Measurements from ENCODE around the gene TOX2. TPM values are rescaled to one million over a fixed set of nuclear protein-coding genes. Genes with fewer than 3 reads are reported as not detected.

Gene TOX2
- total RNA-seq, 1 donor from 2014 or later = 24.3 TPM

DNA sequence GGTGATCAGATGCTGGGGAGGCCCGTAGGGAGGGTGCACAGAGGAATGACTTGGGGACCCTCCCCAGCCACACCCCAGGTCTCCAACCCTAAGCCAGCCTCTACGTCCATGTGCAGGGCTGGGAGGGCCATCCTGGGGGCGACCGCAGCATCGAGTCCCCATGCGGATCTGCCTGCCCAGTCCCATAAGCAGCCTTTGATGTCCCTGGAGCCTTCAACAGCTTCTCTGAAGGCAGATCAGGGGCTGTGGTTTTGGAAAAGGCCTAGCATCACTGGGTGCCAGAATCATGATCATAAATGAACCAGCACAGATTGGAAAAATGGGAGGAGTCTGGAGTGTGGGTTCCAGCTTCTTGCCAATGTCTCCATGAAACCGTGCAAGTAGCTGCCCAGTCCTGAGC, 22.9 kb downstream of the TOX2 start:
- DNase-seq (no peak), ATAC-seq (no peak)
- no peaks in the 10 kb centered on the region for H3K36me3 ChIP-seq
- no peaks in the 10 kb centered on the region for H3K9me3 ChIP-seq
- no peaks in the 10 kb centered on the region for H3K27me3 ChIP-seq
- intact Hi-C loops (cut with DNase I) = no loop called here
- peaks cover 60% of the 10 kb centered on the region for H3K4me1 ChIP-seq
- H3K4me3 ChIP-seq = no peak overlapping the region
- TF ChIP-seq, protein P1, sequence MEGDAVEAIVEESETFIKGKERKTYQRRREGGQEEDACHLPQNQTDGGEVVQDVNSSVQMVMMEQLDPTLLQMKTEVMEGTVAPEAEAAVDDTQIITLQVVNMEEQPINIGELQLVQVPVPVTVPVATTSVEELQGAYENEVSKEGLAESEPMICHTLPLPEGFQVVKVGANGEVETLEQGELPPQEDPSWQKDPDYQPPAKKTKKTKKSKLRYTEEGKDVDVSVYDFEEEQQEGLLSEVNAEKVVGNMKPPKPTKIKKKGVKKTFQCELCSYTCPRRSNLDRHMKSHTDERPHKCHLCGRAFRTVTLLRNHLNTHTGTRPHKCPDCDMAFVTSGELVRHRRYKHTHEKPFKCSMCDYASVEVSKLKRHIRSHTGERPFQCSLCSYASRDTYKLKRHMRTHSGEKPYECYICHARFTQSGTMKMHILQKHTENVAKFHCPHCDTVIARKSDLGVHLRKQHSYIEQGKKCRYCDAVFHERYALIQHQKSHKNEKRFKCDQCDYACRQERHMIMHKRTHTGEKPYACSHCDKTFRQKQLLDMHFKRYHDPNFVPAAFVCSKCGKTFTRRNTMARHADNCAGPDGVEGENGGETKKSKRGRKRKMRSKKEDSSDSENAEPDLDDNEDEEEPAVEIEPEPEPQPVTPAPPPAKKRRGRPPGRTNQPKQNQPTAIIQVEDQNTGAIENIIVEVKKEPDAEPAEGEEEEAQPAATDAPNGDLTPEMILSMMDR (IDR thresholded peaks at IDR 0.05) = no peak
- no peak overlapping the region for H3K27ac ChIP-seq

DNA sequence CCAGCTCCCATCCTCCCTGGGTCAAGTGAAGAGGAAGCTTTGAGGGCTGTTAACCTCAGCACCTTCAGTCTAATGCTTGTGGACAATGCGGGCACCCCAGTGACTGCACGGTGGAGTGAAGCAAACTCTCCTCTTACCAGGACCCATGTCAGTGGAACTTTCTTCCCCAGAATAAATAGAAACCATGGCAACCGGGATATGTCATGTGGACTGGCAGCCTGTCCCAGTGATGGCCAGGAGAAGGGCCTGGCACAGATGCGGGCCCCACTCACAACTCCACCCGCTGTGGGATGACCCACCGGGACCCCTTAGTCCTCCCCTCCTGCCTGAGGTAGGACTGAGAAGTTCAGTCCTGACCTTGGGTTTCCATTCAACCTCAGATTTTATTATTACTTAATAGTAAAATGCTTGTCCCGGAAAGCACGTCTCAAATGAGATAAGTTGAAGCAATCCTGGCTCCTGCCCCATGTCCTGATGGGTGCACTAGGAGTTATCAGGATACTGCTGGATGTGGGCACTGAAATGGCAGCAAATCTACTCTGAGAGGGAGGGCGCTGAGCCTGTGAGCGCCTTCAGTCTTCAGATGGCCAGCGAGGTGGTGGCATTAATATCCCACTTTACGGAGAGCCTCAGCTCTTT, 23.5 kb downstream of the TOX2 start:
- H3K4me1 ChIP-seq = peaks cover 65% of the 10 kb centered on the region
- TF ChIP-seq, protein P1 (IDR thresholded peaks at IDR 0.05) = no peak

DNA sequence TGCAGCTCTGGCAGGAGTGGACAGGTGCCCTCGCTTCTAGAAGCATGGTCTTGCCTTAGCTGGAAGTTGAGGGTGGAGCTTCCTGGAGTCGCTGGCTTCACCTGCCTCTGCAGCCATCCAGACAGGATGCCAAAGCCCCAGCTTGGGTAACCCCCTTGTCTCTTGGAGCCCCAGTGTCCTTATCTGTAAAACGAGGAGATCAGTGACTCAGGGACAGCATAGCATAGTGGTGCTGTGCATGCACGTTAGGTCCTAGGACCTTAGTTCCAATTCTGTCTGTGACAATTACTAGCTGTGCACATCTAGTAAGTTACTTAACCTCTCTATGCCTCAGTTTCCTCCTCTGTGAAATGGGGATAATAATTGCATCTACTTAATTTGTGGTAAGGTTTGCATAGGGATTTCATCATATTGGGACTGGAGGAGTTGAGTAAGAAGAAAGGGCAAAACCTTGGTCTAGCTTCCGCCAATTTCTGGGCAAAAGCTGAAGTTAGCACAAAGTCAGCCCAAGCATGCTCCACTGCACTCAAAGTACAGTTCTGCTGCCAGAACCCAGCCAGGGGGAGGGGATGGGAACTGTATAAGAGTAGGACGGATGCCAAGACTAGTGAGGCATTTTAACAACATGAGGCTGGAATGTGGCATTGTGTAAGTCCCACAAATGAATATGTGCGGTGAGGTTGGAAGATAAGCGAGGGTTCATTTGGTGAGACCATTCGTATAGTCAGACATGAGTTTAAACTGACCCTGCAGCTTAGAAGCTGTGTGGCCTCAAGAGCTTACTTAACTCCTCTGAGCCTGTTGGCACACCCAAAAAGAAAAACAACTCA, 24.5 kb downstream of the TOX2 start:
- peak; percentile 81 for ATAC-seq
- TF ChIP-seq, protein P1 (IDR thresholded peaks at IDR 0.05) = no peak
- no peaks in the 10 kb centered on the region for H3K36me3 ChIP-seq
- no peak overlapping the region for H3K4me3 ChIP-seq
- H3K9me3 ChIP-seq = no peaks in the 10 kb centered on the region
- peak; percentile 77 for DNase-seq
- peak overlapping the region; percentile 42 for H3K27ac ChIP-seq
- intact Hi-C loops (cut with DNase I) = no loop called here
- peaks cover 68% of the 10 kb centered on the region for H3K4me1 ChIP-seq
- H3K27me3 ChIP-seq = no peaks in the 10 kb centered on the region

More for the DNA sequence above, 23.5 kb downstream of the TOX2 start:
- DNase-seq = no peak
- H3K4me3 ChIP-seq = no peak overlapping the region
- no peaks in the 10 kb centered on the region for H3K9me3 ChIP-seq
- no peak for ATAC-seq
- H3K27ac ChIP-seq = no peak overlapping the region
- no peaks in the 10 kb centered on the region for H3K36me3 ChIP-seq
- no peaks in the 10 kb centered on the region for H3K27me3 ChIP-seq
- intact Hi-C loops (cut with DNase I) = no loop called here

DNA sequence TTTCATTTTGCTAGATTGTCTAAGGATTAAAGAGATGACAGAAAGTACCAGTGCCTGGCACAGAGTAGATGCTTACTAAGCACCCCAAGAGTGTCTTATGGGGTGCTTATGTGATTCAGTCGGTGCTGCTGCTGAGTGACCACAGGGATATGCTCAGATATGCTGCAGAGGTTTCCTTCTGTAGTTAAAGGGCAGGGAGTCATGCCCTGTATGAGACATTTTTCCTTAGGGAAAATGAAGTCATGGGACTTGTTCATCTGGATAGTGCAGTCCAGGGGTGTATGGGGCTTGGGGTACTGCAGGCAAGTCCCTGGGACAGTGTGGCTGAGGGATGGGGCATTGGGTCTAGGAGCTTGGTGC, 25.1 kb downstream of the TOX2 start:
- ATAC-seq (no peak), DNase-seq (no peak)
- intact Hi-C loops (cut with DNase I) = no loop called here
- Histone ChIP-seq H3K27me3 (no peaks in the 10 kb centered on the region), H3K36me3 (no peaks in the 10 kb centered on the region), H3K9me3 (no peaks in the 10 kb centered on the region), H3K27ac (peak overlapping the region; percentile 42), H3K4me3 (no peak overlapping the region), H3K4me1 (peaks cover 68% of the 10 kb centered on the region)
- TF ChIP-seq, protein P1 (IDR thresholded peaks at IDR 0.05) = no peak

DNA sequence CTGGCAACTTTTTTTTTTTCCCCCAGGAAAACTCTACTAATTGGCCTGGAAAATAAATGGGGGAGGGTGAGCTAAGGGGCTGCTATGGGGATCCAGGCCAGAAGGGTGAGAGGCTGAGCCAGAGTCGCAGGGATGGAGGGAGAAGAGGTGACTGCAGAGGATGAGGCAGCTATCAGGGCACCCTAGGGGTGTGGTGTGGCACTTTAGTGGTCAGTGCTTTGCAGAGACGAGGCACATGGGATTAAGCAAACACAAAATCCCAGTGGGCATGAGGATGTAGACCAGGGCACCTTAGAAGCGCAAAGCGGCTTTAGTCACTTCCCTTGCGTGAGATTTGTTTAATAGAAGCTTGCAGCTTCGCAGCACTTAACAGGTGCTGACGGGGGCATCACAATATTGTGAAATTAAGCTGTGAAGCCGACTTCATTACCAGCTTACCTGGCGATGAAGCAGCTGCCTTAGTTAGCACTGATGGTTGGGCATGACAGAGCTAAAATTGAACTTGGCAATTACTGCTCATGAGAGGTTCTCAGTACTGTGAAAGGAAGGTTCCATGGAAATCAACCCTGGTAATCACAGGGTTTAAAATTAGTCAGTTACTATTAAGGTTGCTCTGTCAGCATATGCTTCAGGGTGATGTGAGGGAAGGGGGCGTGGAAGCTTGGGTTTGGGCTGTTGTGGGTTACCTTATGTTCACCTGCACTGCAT, 26.0 kb downstream of the TOX2 start:
- Histone ChIP-seq H3K9me3 (no peaks in the 10 kb centered on the region), H3K36me3 (no peaks in the 10 kb centered on the region), H3K27ac (peak overlapping the region; percentile 40), H3K4me3 (no peak overlapping the region), H3K4me1 (peaks cover 68% of the 10 kb centered on the region), H3K27me3 (no peaks in the 10 kb centered on the region)
- ATAC-seq = no peak
- DNase-seq = no peak
- intact Hi-C loops (cut with DNase I) = no loop called here
- TF ChIP-seq, protein P1 (IDR thresholded peaks at IDR 0.05) = no peak

All from upper lobe of right lung (tissue), 1 donor.